GM12865 (cell line): ENCODE results near the gene B3GAT3.

Source experiments
- DNase-seq: peaks from one replicate; pipeline ENCODE4 v3.0.0; 2010; ENCODE audit warnings: low read depth
- H3K4me3 ChIP-seq: 2 replicates; pipeline ENCODE4 v1.5.1; 2011; ENCODE audit warnings: mild to moderate bottlenecking, low read depth, low read length, control low read depth
- TF ChIP-seq, protein P1 (sequence below): IDR thresholded peaks from 2 replicates; pipeline ENCODE4 v1.5.1; 2011; ENCODE audit warnings: low read length, control low read depth, low read depth, inconsistent platforms; ENCODE audit not compliant: insufficient read depth; ENCODE audit errors: missing control alignments

B3GAT3 gene

DNA sequence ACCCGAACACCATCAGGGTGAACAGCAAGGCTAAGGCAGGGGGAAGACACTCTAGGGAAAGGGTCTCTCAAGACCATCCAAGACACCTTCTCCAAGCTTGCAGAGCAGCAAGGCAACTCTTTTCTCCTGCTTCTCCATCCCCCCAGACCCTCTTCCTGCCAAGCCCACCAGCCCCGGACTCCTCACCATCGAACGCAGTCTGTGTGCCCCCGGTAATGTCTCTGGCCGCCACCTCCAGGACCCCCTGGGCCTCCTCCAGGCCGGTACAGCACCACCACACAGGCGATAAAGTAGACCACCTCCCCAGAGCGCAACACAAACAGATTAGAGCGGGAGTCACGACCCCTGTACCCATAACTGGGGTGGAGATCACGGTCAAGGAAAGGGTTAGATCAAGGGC is 13.0 kb downstream of the B3GAT3 start:
- no peak for DNase-seq
- H3K4me3 ChIP-seq = no peak overlapping the region
- TF ChIP-seq, protein P1, sequence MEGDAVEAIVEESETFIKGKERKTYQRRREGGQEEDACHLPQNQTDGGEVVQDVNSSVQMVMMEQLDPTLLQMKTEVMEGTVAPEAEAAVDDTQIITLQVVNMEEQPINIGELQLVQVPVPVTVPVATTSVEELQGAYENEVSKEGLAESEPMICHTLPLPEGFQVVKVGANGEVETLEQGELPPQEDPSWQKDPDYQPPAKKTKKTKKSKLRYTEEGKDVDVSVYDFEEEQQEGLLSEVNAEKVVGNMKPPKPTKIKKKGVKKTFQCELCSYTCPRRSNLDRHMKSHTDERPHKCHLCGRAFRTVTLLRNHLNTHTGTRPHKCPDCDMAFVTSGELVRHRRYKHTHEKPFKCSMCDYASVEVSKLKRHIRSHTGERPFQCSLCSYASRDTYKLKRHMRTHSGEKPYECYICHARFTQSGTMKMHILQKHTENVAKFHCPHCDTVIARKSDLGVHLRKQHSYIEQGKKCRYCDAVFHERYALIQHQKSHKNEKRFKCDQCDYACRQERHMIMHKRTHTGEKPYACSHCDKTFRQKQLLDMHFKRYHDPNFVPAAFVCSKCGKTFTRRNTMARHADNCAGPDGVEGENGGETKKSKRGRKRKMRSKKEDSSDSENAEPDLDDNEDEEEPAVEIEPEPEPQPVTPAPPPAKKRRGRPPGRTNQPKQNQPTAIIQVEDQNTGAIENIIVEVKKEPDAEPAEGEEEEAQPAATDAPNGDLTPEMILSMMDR = no peak

DNA sequence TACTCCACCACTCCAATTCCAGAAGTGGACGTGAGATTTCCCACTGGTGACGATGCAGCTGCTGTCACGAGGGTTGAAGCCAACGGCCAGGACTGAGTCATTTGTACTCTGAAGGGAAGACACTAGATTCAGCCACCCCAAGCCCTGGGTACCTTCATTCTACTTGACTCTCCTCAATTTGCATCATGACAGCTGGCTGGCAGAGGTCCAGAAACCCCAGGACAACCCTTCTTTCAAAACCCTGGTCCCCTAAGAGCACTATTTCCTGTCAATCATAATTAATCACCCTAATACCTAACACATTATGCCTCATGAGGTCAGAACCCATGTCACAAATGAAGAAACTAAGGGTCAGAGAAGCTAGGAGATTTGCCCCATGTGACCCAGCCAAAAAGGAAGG is 14.1 kb downstream of the B3GAT3 start:
- TF ChIP-seq, protein P1 = no peak
- peak; percentile 76 for DNase-seq
- H3K4me3 ChIP-seq = no peak overlapping the region

DNA sequence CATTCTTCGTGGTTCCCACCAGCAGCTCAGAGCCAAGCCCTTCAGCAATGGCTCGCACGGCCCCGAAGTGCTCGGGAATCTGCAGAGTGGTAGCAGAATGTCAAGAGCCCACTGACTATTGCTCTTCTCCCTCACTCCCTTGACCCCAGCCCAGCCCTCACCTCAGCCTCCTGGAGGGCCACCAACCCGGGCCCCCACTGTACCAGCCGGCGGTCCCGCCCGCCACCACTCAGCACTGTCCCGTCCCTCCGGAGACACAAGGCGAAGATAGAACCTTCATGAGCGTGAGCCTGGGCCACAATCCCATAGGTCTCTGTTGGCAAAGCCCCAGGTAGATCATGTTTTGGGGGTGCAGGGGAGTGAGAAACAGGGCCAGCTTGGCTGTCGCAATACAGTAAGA is 15.9 kb downstream of the B3GAT3 start:
- TF ChIP-seq, protein P1 = no peak
- no peak overlapping the region for H3K4me3 ChIP-seq
- no peak for DNase-seq

DNA sequence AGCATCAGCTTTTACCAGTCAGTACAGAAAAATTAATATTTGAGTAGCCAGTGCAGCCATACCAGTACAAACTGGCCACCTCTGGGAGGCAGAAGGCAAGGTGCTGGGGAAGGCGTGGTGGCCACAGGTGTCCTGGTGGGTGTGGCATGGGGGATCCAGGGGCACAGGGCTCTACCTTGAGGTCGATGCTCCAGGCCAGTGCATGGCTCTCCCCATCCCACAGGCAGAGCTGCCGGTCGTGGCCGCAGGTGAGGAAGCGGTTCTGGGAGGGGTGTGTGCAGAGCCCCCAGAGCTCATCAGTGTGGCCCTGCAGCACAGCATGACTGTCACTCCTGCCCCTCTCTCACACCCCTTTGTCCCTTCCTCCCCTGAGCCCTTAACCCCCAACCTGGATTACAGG is 16.3 kb downstream of the B3GAT3 start:
- no peak overlapping the region for H3K4me3 ChIP-seq
- no peak for DNase-seq
- TF ChIP-seq, protein P1 = no peak

DNA sequence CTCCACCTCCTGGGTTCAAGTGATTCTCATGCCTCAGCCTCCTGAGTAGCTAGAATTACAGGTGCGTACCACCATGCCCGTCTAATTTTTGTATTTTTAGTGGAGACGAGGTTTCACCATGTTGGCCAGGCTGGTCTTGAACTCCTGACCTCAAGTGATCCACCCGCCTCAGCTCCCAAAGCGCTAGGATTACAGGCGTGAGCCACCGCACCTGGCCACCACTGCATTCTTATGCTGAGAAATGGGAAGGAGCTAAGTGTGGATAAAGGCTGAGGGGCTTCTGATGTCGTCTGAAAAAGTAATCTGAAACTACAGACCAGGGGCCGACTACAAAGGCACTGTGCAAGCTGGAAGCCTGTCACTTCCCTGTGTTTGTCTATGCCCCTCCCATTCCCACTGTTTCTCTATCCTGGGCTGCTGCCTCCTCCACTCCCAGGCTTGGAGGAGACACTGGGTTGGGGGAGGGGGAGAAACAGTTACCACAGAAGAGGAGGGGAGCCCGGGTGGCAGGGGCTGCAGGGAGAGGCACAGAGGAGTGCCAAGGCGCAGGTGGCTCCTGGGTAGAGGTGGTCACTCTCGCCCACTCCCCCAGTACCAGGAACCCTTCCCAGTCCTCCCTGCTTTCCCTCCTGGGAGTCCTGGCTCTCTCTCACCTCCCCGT is 17.2 kb downstream of the B3GAT3 start:
- no peak overlapping the region for H3K4me3 ChIP-seq
- DNase-seq = no peak
- TF ChIP-seq, protein P1 = no peak

DNA sequence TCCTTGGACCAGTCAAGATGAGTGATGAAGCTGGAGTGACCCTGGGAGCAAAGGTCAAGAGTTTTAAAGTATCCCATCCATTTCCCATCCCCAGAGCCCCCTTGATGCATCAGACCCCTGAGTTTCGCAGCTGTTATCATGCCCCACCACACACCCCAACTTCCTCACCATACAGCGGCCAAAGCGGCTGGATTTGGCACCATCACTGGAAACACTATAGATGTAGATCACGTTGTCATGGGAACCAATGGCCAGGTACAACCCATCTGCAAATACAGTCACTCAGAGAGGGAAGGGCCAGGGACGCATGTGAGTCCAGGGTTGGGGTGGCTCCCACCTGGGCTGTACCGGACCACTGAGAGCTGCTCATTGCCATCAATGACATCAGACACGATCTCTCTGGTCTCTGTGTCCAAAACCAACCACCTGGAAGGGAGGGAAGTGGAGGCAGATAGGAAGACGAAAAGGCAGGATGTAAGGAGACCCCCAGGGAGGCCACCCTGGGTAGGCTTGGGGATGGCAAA is 17.9 kb downstream of the B3GAT3 start:
- TF ChIP-seq, protein P1 = no peak
- no peak for DNase-seq
- H3K4me3 ChIP-seq = no peak overlapping the region

DNA sequence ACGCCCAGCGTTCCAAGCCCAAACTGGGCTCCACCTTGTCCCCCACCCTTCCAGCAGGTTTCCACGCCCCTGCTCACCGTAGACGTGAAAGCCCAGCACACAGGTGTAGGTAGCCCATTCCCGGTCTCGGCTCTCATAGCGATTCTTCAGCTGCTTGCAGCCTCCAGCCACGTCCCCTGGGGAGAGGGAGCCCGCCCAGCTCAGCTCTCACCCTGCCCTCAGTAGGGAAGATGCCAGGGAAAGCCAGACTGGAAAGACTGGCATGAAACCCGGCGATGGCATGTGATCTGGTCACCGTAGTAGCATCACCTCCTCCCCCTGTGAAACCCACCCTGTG is 18.7 kb downstream of the B3GAT3 start:
- no peak for DNase-seq
- TF ChIP-seq, protein P1 = no peak
- H3K4me3 ChIP-seq = no peak overlapping the region
